ENCODE measurements around the gene SYT1. TPM values are rescaled to one million over a fixed set of nuclear protein-coding genes. Genes with fewer than 3 reads are reported as not detected.

SYT1 gene

DNA sequence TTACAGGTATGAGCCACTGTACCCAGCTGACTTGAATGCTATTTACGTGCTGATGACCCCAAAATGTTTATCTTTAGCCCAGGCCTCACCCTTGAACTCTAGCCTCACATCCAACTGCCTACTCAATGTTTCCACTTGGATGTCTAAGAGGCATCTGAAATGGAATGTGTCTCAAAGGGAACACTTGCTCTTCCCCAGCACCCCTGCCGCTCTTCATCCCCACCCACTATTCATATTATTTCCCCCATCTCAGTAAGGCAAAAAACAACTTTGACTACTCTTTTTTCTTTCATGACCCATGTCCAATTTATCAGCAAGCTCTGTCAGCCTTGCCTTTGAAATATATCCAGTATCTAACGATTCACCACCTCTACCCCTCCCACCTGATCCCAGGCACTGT lies 621.6 kb downstream of the SYT1 start:
- TF ChIP-seq, protein P1, sequence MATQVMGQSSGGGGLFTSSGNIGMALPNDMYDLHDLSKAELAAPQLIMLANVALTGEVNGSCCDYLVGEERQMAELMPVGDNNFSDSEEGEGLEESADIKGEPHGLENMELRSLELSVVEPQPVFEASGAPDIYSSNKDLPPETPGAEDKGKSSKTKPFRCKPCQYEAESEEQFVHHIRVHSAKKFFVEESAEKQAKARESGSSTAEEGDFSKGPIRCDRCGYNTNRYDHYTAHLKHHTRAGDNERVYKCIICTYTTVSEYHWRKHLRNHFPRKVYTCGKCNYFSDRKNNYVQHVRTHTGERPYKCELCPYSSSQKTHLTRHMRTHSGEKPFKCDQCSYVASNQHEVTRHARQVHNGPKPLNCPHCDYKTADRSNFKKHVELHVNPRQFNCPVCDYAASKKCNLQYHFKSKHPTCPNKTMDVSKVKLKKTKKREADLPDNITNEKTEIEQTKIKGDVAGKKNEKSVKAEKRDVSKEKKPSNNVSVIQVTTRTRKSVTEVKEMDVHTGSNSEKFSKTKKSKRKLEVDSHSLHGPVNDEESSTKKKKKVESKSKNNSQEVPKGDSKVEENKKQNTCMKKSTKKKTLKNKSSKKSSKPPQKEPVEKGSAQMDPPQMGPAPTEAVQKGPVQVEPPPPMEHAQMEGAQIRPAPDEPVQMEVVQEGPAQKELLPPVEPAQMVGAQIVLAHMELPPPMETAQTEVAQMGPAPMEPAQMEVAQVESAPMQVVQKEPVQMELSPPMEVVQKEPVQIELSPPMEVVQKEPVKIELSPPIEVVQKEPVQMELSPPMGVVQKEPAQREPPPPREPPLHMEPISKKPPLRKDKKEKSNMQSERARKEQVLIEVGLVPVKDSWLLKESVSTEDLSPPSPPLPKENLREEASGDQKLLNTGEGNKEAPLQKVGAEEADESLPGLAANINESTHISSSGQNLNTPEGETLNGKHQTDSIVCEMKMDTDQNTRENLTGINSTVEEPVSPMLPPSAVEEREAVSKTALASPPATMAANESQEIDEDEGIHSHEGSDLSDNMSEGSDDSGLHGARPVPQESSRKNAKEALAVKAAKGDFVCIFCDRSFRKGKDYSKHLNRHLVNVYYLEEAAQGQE (IDR thresholded peaks at IDR 0.05; ENCODE audit: insufficient replicate concordance, low read depth): no peak
- TF ChIP-seq CTCF (IDR thresholded peaks at IDR 0.05; ENCODE audit: insufficient read depth, low read length): no peak
- TF ChIP-seq SPI1 (IDR thresholded peaks at IDR 0.05; ENCODE audit: borderline replicate concordance, low read depth): no peak
- TF ChIP-seq GABPA (IDR thresholded peaks at IDR 0.05; ENCODE audit: low read depth): no peak
- no peak for TF ChIP-seq POLR2AphosphoS5 (IDR thresholded peaks at IDR 0.05; ENCODE audit: low read depth)
- no peaks in the 10 kb centered on the region for H3K27me3 ChIP-seq (ENCODE audit: insufficient read depth, poor library complexity, severe bottlenecking)
- no peak overlapping the region for H3K27ac ChIP-seq (replicated peaks)
- no peak for DNase-seq (ENCODE audit: low read depth in 1 of 2, low spot score in 1 of 2)
- no peak overlapping the region for H3K4me3 ChIP-seq (replicated peaks; ENCODE audit: insufficient read depth, low read length)

DNA sequence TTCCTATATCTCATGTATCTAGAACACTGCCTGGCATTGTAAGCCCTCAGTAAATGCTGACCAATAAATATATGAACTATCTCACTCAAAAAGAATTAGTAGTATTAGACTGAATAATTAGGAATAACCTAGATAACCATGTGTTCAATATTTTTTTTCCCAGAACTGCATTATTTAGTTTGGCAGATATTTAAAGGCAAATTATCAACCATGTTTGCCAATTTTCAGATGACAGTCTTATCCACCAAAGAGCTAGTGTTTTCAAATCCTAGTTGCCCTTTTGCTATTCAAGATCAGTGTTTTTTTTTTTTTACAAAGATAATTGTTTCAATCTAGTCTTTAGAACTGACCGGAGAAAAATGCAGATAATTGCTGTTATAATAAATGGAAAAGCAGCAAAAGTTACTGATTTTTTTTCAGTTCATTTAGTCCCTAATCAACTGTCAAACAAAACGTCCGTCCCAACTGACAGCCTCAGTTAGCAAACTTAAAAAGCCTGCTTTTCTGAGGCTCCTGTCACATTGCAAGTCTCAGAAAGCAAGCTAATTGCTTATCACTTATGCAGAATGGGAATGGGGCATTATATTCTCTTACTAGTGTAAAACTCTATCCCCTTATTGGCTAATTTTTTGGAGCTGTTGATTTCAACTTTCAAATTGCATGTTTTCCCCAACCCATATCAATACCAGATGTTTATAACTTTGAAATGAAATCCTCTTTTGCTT lies 623.0 kb downstream of the SYT1 start:
- no peak overlapping the region for H3K27ac ChIP-seq (replicated peaks)
- DNase-seq (ENCODE audit: low read depth in 1 of 2, low spot score in 1 of 2): no peak
- H3K27me3 ChIP-seq (ENCODE audit: insufficient read depth, poor library complexity, severe bottlenecking): no peaks in the 10 kb centered on the region
- no peak overlapping the region for H3K4me3 ChIP-seq (replicated peaks; ENCODE audit: insufficient read depth, low read length)
- TF ChIP-seq CTCF (IDR thresholded peaks at IDR 0.05; ENCODE audit: insufficient read depth, low read length): no peak
- no peak for TF ChIP-seq SPI1 (IDR thresholded peaks at IDR 0.05; ENCODE audit: borderline replicate concordance, low read depth)
- TF ChIP-seq POLR2AphosphoS5 (IDR thresholded peaks at IDR 0.05; ENCODE audit: low read depth): no peak
- no peak for TF ChIP-seq GABPA (IDR thresholded peaks at IDR 0.05; ENCODE audit: low read depth)
- TF ChIP-seq, protein P1 (IDR thresholded peaks at IDR 0.05; ENCODE audit: insufficient replicate concordance, low read depth): no peak

Small RNA genes within 50 kb of the gene (microRNA-seq; reads per million reads assigned to microRNA genes)
- gene MIR1252: not detected
